Measurements from ENCODE around the gene IFITM5. TPM values are rescaled to one million over a fixed set of nuclear protein-coding genes. Genes with fewer than 3 reads are reported as not detected.
"Not testable (repeated sequence)": the region's sequence is repeated elsewhere in the genome, so short reads cannot be mapped to it uniquely, and the experiment has no call there.

The IFITM5 gene
- total and polyA plus RNA-seq, 9 of the 15 experiments (the other 6 are each of a cell fraction or from before 2014, with no cell fraction given) = 0.19 TPM; not detected in 8

DNA sequence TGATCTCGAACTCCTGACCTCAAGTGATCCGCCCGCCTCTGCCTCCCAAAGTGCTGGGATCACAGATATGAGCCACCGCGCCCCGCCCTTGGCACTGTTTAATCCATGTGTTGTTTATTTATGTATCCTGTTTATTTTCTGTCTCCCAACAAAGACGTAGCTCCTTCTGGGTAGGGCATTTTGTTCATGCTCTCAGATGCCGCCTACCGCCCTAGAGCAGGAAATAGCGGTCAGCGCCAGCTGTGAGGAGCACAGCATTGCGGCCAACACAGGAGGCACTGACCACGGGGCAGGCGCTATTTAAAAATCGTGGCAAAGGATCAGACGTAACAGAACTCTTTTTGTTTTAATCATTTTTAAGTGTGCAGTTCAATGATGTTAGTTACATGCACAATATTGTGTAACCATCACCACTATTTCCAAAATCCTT is 30.6 kb downstream of the IFITM5 start (continued):
- TF ChIP-seq, protein P1, sequence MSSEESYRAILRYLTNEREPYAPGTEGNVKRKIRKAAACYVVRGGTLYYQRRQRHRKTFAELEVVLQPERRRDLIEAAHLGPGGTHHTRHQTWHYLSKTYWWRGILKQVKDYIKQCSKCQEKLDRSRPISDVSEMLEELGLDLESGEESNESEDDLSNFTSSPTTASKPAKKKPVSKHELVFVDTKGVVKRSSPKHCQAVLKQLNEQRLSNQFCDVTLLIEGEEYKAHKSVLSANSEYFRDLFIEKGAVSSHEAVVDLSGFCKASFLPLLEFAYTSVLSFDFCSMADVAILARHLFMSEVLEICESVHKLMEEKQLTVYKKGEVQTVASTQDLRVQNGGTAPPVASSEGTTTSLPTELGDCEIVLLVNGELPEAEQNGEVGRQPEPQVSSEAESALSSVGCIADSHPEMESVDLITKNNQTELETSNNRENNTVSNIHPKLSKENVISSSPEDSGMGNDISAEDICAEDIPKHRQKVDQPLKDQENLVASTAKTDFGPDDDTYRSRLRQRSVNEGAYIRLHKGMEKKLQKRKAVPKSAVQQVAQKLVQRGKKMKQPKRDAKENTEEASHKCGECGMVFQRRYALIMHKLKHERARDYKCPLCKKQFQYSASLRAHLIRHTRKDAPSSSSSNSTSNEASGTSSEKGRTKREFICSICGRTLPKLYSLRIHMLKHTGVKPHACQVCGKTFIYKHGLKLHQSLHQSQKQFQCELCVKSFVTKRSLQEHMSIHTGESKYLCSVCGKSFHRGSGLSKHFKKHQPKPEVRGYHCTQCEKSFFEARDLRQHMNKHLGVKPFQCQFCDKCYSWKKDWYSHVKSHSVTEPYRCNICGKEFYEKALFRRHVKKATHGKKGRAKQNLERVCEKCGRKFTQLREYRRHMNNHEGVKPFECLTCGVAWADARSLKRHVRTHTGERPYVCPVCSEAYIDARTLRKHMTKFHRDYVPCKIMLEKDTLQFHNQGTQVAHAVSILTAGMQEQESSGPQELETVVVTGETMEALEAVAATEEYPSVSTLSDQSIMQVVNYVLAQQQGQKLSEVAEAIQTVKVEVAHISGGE (CRISPR knock-in tag; IDR thresholded peaks at IDR 0.05) = peak in 1 of 3 experiments; percentile 48; a peak in 1 of 6 replicates
- TF ChIP-seq HDAC2 (IDR thresholded peaks at IDR 0.05) (peak; percentile 1; the same call in 1 of the 2 replicates), ARID1B (IDR thresholded peaks at IDR 0.05) (peak; percentile 51), DMBX1 (CRISPR knock-in tag; IDR thresholded peaks at IDR 0.05; ENCODE audit: borderline replicate concordance) (peak; percentile 44; the same call in 1 of the 2 replicates), RB1 (IDR thresholded peaks at IDR 0.05; ENCODE audit: low read depth) (peak; percentile 55; the same call in 1 of the 2 replicates), TEAD4 (IDR thresholded peaks at IDR 0.05; ENCODE audit: low read length) (peak; percentile 30; the same call in 1 of the 2 replicates), ZNF76 (CRISPR knock-in tag; IDR thresholded peaks at IDR 0.05; ENCODE audit: borderline replicate concordance) (peak; percentile 61; the same call in 1 of the 2 replicates), DACH1 (IDR thresholded peaks at IDR 0.05; ENCODE audit: partially characterized antibody) (peak; percentile 78), XRCC5 (IDR thresholded peaks at IDR 0.05; ENCODE audit: low read depth, low read length) (0 out of 2 replicates have a peak, but pooled peaks have one; percentile 35), ZBTB17 (CRISPR knock-in tag; IDR thresholded peaks at IDR 0.05) (0 out of 2 replicates have a peak, but pooled peaks have one; percentile 40), JUND (IDR thresholded peaks at IDR 0.05; ENCODE audit: borderline replicate concordance, low read depth, low read length) (peak; percentile 19; the same call in 1 of the 2 replicates), JUND (tag; IDR thresholded peaks at IDR 0.05; ENCODE audit: borderline replicate concordance, low read depth, low read length) (peak; percentile 44; the same call in 1 of the 3 replicates), BHLHE40 (IDR thresholded peaks at IDR 0.05; ENCODE audit: low read length) (0 out of 2 replicates have a peak, but pooled peaks have one; percentile 2)
- TF ChIP-seq, protein P2, sequence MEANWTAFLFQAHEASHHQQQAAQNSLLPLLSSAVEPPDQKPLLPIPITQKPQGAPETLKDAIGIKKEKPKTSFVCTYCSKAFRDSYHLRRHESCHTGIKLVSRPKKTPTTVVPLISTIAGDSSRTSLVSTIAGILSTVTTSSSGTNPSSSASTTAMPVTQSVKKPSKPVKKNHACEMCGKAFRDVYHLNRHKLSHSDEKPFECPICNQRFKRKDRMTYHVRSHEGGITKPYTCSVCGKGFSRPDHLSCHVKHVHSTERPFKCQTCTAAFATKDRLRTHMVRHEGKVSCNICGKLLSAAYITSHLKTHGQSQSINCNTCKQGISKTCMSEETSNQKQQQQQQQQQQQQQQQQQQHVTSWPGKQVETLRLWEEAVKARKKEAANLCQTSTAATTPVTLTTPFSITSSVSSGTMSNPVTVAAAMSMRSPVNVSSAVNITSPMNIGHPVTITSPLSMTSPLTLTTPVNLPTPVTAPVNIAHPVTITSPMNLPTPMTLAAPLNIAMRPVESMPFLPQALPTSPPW (CRISPR knock-in tag; IDR thresholded peaks at IDR 0.05) = peak; percentile 44; the same call in 1 of the 2 replicates
- TF ChIP-seq, protein P3, sequence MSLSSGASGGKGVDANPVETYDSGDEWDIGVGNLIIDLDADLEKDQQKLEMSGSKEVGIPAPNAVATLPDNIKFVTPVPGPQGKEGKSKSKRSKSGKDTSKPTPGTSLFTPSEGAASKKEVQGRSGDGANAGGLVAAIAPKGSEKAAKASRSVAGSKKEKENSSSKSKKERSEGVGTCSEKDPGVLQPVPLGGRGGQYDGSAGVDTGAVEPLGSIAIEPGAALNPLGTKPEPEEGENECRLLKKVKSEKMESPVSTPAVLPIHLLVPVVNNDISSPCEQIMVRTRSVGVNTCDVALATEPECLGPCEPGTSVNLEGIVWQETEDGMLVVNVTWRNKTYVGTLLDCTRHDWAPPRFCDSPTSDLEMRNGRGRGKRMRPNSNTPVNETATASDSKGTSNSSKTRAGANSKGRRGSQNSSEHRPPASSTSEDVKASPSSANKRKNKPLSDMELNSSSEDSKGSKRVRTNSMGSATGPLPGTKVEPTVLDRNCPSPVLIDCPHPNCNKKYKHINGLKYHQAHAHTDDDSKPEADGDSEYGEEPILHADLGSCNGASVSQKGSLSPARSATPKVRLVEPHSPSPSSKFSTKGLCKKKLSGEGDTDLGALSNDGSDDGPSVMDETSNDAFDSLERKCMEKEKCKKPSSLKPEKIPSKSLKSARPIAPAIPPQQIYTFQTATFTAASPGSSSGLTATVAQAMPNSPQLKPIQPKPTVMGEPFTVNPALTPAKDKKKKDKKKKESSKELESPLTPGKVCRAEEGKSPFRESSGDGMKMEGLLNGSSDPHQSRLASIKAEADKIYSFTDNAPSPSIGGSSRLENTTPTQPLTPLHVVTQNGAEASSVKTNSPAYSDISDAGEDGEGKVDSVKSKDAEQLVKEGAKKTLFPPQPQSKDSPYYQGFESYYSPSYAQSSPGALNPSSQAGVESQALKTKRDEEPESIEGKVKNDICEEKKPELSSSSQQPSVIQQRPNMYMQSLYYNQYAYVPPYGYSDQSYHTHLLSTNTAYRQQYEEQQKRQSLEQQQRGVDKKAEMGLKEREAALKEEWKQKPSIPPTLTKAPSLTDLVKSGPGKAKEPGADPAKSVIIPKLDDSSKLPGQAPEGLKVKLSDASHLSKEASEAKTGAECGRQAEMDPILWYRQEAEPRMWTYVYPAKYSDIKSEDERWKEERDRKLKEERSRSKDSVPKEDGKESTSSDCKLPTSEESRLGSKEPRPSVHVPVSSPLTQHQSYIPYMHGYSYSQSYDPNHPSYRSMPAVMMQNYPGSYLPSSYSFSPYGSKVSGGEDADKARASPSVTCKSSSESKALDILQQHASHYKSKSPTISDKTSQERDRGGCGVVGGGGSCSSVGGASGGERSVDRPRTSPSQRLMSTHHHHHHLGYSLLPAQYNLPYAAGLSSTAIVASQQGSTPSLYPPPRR (CRISPR knock-in tag; IDR thresholded peaks at IDR 0.05; ENCODE audit: borderline replicate concordance) = 0 out of 2 replicates have a peak, but pooled peaks have one; percentile 15
- TF ChIP-seq TEAD4 (CRISPR knock-in tag; IDR thresholded peaks at IDR 0.05; ENCODE audit: borderline replicate concordance) = not testable (repeated sequence)

Measured in K562 (cell line).